GM23338 (cell line): ENCODE data around the gene BRF1. TPM values are rescaled to one million over a fixed set of nuclear protein-coding genes. Genes with fewer than 3 reads are reported as not detected.
A peak's percentile ranks its signal among the peaks of the same experiment; 100 is the strongest.

Source experiments
- ATAC-seq: fragments of 200-7000 bp; cut with Tn5 transposase; 3 replicates; pipeline ENCODE4 v1.9.1; 2020
- DNase-seq: peaks from one replicate; pipeline ENCODE4 v3.0.0-alpha.2; 2015; ENCODE audit warnings: low spot score
- H2AFZ ChIP-seq: fragments of 200-600 bp; sonication (generic); 2 replicates; pipeline ENCODE4 v1.8.0; 2016; ENCODE audit warnings: antibody characterized with exemption, mild to moderate bottlenecking, moderate library complexity
- H3F3A ChIP-seq: fragments of 200-600 bp; sonication (generic); replicated peaks from 2 replicates; pipeline ENCODE4 v1.8.0; 2017; ENCODE audit warnings: antibody characterized with exemption, mixed run types, low read depth
- H3K27ac ChIP-seq: fragments of 200-600 bp; sonication (generic); 2 replicates; pipeline ENCODE4 v1.6.1; 2016; ENCODE audit warnings: low read depth
- H3K27me3 ChIP-seq: fragments of 200-600 bp; sonication (generic); 2 replicates; pipeline ENCODE4 v1.8.0; 2016; ENCODE audit warnings: mild to moderate bottlenecking, mixed run types, moderate library complexity; ENCODE audit not compliant: insufficient read depth
- H3K36me3 ChIP-seq: fragments of 200-600 bp; sonication (generic); 2 replicates; pipeline ENCODE4 v1.8.0; 2016; ENCODE audit warnings: mild to moderate bottlenecking; ENCODE audit not compliant: insufficient read depth
- H3K4me1 ChIP-seq: fragments of 200-600 bp; sonication (generic); 2 replicates; pipeline ENCODE4 v1.8.0; 2016; ENCODE audit warnings: mild to moderate bottlenecking, moderate library complexity; ENCODE audit not compliant: insufficient read depth
- H3K4me2 ChIP-seq: fragments of 200-600 bp; sonication (generic); 2 replicates; pipeline ENCODE4 v1.7.1; 2017; ENCODE audit warnings: mixed run types
- H3K4me3 ChIP-seq: fragments of 200-600 bp; sonication (generic); 2 replicates; pipeline ENCODE4 v1.6.1; 2016; ENCODE audit warnings: mixed run types
- H3K79me2 ChIP-seq: fragments of 200-600 bp; sonication (generic); replicated peaks from 2 replicates; pipeline ENCODE4 v1.8.0; 2017; ENCODE audit warnings: mild to moderate bottlenecking; ENCODE audit not compliant: insufficient read depth
- H3K9me2 ChIP-seq: fragments of 200-600 bp; sonication (generic); 2 replicates; pipeline ENCODE4 v1.8.0; 2017; ENCODE audit not compliant: insufficient read depth
- H4K20me1 ChIP-seq: fragments of 200-600 bp; sonication (generic); replicated peaks from 2 replicates; pipeline ENCODE4 v1.8.0; 2017; ENCODE audit warnings: mild to moderate bottlenecking; ENCODE audit not compliant: insufficient read depth
- H3K27ac Mint-ChIP-seq: 2 replicates; pipeline ENCODE4 v1.8.0; 2020; ENCODE audit warnings: inconsistent platforms, mild to moderate bottlenecking, moderate library complexity, mixed read lengths
- H3K27me3 Mint-ChIP-seq: 3 replicates; pipeline ENCODE4 v1.8.0; 2022; ENCODE audit warnings: low read depth, mild to moderate bottlenecking, moderate library complexity, mixed read lengths, inconsistent platforms; ENCODE audit not compliant: insufficient read depth, poor library complexity
- H3K36me3 Mint-ChIP-seq: 3 replicates; pipeline ENCODE4 v1.8.0; 2021; ENCODE audit warnings: low read depth, mild to moderate bottlenecking, inconsistent platforms, moderate library complexity, mixed read lengths
- H3K4me1 Mint-ChIP-seq: 3 replicates; pipeline ENCODE4 v1.8.0; 2020; ENCODE audit warnings: mild to moderate bottlenecking, inconsistent platforms, mixed read lengths
- H3K4me3 Mint-ChIP-seq: 3 replicates; pipeline ENCODE4 v1.8.0; 2021; ENCODE audit warnings: moderate library complexity, mild to moderate bottlenecking, inconsistent platforms, mixed read lengths
- H3K9me3 Mint-ChIP-seq: 3 replicates; pipeline ENCODE4 v1.8.0; 2020; ENCODE audit warnings: moderate library complexity, mild to moderate bottlenecking, inconsistent platforms, mixed read lengths
- CREB1 ChIP-seq: fragments of 250-450 bp; sonication (Bioruptor Pico); IDR thresholded peaks from 2 replicates; pipeline ENCODE4 v1.5.0; 2020; ENCODE audit warnings: low read depth, mild to moderate bottlenecking, moderate library complexity
- CTCF ChIP-seq, 2 experiments: fragments of 200-600 bp in 1 of 2; sonication (generic) in 1 of 2; conservative IDR thresholded peaks; 2 replicates each; pipeline versions ENCODE4 v1.5.1 to v1.6.1; 2016 to 2017; ENCODE audit warnings: antibody characterized with exemption in 2 of 2, low read depth in 2 of 2, mild to moderate bottlenecking in 2 of 2, moderate library complexity in 1 of 2
- EZH2 ChIP-seq: fragments of 200-600 bp; sonication (generic); IDR thresholded peaks from one replicate; pipeline ENCODE4 v1.8.0; 2017; ENCODE audit warnings: antibody characterized with exemption, mild to moderate bottlenecking, low read depth; ENCODE audit not compliant: unreplicated experiment
- EZH2phosphoT487 ChIP-seq: fragments of 200-600 bp; sonication (generic); IDR thresholded peaks from one replicate; pipeline ENCODE4 v1.8.1; 2018; ENCODE audit warnings: antibody characterized with exemption; ENCODE audit not compliant: unreplicated experiment
- JUNB ChIP-seq: IDR thresholded peaks from one replicate; pipeline ENCODE4 v1.6.1; 2016; ENCODE audit warnings: antibody characterized with exemption; ENCODE audit not compliant: unreplicated experiment
- NANOG ChIP-seq: IDR thresholded peaks from 2 replicates; pipeline ENCODE4 v1.6.1; 2016; ENCODE audit warnings: antibody characterized with exemption, borderline replicate concordance
- POLR2AphosphoS5 ChIP-seq: IDR thresholded peaks from 2 replicates; pipeline ENCODE4 v1.6.1; 2016; ENCODE audit warnings: antibody characterized with exemption, low read depth
- REST ChIP-seq: IDR thresholded peaks from one replicate; pipeline ENCODE4 v1.6.1; 2018; ENCODE audit warnings: antibody characterized with exemption; ENCODE audit not compliant: unreplicated experiment
- STAT1 ChIP-seq: IDR thresholded peaks from one replicate; pipeline ENCODE4 v1.6.1; 2016; ENCODE audit warnings: antibody characterized with exemption; ENCODE audit not compliant: unreplicated experiment
- ZNF114 ChIP-seq: fragments of 250-450 bp; sonication (Bioruptor Pico); IDR thresholded peaks from 2 replicates; pipeline ENCODE4 v1.5.0; 2020; ENCODE audit warnings: mild to moderate bottlenecking, moderate library complexity
- ZNF331 ChIP-seq: fragments of 250-450 bp; sonication (Bioruptor Pico); IDR thresholded peaks from 2 replicates; pipeline ENCODE4 v1.5.0; 2020; ENCODE audit warnings: low read depth, mild to moderate bottlenecking, moderate library complexity
- polyA plus RNA-seq: library from polyadenylated mRNA; unstranded; fragments of >200 nt; fragmentation: Nextera tagmentation; extraction: Ambion mirVana; gene quantifications from 2 replicates; pipeline ENCODE4 v1.2.1, GENCODE V29; 2016
- total RNA-seq: library from RNA; depleted of rRNA; stranded (reverse); fragments of >200 nt; shearing (Covaris generic); gene quantifications from 2 replicates; pipeline ENCODE4 v1.2.3, GENCODE V29; 2014
- TF ChIP-seq, protein P1 (sequence below): IDR thresholded peaks from 2 replicates; pipeline ENCODE4 v1.6.1; 2016; ENCODE audit warnings: antibody characterized with exemption
- TF ChIP-seq, protein P2 (sequence below): fragments of 250-450 bp; sonication (Bioruptor Pico); IDR thresholded peaks from 2 replicates; pipeline ENCODE4 v1.5.0; 2020; ENCODE audit warnings: mild to moderate bottlenecking, moderate library complexity

BRF1 gene
- total and polyA plus RNA-seq, 2 experiments from 2014 or later, result 8.6 to 29.9 TPM

DNA sequence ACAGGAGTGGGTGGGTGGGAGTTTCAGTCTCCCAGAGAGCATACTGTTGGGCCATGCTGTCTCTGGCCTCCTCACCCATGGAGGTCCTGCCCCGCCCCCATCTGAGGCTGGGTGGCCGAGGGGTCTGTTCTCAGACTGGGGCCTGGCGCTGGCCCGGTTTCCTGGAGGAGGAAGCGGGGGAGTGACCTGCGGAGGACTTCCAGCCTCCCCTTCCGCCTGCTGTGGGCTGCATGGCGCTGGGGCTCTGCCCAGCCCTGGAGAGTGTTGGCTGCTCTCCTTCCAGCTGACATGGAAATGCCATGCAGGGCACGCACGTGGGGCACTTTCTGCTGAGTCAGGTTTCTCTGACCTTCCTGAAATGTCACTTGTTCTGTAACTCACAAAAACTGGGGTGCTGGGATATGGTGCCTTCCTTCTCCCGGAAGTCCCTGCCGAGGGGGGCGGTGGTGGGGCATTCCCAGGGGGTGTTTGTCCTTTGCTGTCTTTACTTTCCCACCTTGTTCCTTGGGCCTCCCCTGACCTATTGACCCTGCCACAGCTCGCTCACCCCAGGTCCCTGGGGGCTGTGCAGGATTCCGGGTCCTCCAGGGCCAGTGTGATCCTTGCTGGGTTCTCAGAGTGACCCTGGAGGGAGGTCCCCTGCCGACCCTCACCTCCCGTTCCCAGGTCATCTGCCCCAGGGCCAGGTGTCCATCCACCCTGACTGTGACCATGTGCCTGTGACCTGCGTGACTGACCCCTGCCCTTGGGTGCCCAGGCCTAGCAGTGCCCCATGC is 37.4 kb upstream of the BRF1 start:
- peaks cover 18% of the 10 kb centered on the region; the same call in 2 of the 3 replicates for H3K4me1 Mint-ChIP-seq
- TF ChIP-seq ZNF114 (CRISPR knock-in tag), result no peak
- TF ChIP-seq REST, result no peak
- no peak for TF ChIP-seq CTCF (conservative IDR thresholded peaks at IDR 0.05; ENCODE audit: low read depth in 2 of 2)
- TF ChIP-seq, protein P1, sequence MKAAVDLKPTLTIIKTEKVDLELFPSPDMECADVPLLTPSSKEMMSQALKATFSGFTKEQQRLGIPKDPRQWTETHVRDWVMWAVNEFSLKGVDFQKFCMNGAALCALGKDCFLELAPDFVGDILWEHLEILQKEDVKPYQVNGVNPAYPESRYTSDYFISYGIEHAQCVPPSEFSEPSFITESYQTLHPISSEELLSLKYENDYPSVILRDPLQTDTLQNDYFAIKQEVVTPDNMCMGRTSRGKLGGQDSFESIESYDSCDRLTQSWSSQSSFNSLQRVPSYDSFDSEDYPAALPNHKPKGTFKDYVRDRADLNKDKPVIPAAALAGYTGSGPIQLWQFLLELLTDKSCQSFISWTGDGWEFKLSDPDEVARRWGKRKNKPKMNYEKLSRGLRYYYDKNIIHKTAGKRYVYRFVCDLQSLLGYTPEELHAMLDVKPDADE, result no peak
- no peak for TF ChIP-seq JUNB
- no peak for TF ChIP-seq POLR2AphosphoS5
- TF ChIP-seq NANOG, result no peak
- TF ChIP-seq CREB1 (CRISPR knock-in tag), result no peak
- TF ChIP-seq STAT1, result no peak
- no peak for TF ChIP-seq EZH2phosphoT487
- TF ChIP-seq, protein P2, sequence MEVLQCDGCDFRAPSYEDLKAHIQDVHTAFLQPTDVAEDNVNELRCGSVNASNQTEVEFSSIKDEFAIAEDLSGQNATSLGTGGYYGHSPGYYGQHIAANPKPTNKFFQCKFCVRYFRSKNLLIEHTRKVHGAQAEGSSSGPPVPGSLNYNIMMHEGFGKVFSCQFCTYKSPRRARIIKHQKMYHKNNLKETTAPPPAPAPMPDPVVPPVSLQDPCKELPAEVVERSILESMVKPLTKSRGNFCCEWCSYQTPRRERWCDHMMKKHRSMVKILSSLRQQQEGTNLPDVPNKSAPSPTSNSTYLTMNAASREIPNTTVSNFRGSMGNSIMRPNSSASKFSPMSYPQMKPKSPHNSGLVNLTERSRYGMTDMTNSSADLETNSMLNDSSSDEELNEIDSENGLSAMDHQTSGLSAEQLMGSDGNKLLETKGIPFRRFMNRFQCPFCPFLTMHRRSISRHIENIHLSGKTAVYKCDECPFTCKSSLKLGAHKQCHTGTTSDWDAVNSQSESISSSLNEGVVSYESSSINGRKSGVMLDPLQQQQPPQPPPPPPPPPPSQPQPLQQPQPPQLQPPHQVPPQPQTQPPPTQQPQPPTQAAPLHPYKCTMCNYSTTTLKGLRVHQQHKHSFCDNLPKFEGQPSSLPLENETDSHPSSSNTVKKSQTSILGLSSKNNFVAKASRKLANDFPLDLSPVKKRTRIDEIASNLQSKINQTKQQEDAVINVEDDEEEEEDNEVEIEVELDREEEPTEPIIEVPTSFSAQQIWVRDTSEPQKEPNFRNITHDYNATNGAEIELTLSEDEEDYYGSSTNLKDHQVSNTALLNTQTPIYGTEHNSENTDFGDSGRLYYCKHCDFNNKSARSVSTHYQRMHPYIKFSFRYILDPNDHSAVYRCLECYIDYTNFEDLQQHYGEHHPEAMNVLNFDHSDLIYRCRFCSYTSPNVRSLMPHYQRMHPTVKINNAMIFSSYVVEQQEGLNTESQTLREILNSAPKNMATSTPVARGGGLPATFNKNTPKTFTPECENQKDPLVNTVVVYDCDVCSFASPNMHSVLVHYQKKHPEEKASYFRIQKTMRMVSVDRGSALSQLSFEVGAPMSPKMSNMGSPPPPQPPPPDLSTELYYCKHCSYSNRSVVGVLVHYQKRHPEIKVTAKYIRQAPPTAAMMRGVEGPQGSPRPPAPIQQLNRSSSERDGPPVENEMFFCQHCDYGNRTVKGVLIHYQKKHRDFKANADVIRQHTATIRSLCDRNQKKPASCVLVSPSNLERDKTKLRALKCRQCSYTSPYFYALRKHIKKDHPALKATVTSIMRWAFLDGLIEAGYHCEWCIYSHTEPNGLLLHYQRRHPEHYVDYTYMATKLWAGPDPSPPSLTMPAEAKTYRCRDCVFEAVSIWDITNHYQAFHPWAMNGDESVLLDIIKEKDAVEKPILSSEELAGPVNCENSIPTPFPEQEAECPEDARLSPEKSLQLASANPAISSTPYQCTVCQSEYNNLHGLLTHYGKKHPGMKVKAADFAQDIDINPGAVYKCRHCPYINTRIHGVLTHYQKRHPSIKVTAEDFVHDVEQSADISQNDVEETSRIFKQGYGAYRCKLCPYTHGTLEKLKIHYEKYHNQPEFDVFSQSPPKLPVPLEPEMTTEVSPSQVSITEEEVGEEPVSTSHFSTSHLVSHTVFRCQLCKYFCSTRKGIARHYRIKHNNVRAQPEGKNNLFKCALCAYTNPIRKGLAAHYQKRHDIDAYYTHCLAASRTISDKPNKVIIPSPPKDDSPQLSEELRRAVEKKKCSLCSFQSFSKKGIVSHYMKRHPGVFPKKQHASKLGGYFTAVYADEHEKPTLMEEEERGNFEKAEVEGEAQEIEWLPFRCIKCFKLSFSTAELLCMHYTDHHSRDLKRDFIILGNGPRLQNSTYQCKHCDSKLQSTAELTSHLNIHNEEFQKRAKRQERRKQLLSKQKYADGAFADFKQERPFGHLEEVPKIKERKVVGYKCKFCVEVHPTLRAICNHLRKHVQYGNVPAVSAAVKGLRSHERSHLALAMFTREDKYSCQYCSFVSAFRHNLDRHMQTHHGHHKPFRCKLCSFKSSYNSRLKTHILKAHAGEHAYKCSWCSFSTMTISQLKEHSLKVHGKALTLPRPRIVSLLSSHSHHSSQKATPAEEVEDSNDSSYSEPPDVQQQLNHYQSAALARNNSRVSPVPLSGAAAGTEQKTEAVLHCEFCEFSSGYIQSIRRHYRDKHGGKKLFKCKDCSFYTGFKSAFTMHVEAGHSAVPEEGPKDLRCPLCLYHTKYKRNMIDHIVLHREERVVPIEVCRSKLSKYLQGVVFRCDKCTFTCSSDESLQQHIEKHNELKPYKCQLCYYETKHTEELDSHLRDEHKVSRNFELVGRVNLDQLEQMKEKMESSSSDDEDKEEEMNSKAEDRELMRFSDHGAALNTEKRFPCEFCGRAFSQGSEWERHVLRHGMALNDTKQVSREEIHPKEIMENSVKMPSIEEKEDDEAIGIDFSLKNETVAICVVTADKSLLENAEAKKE, result no peak
- TF ChIP-seq EZH2, result no peak
- TF ChIP-seq ZNF331 (CRISPR knock-in tag), result no peak
- H3K9me3 Mint-ChIP-seq, result no peaks in the 10 kb centered on the region; the same call in 2 of the 3 replicates
- peaks cover 6% of the 10 kb centered on the region; the same call in 2 of the 3 replicates for H3K36me3 Mint-ChIP-seq
- Histone ChIP-seq H3K4me3 (no peak overlapping the region), H3K4me2 (no peak overlapping the region), H3K27ac (no peak overlapping the region), H3F3A (0 out of 2 replicates have a peak, but pooled peaks cover 4% of the 10 kb centered on the region), H4K20me1 (peaks cover 6% of the 10 kb centered on the region; the same call in 1 of the 2 replicates), H3K36me3 (no peaks in the 10 kb centered on the region), H3K9me2 (no peaks in the 10 kb centered on the region), H3K79me2 (peaks cover 60% of the 10 kb centered on the region), H2AFZ (no peak overlapping the region), H3K4me1 (no peaks in the 10 kb centered on the region), H3K27me3 (no peaks in the 10 kb centered on the region)
- peaks cover 7% of the 10 kb centered on the region for H3K27me3 Mint-ChIP-seq
- H3K4me3 Mint-ChIP-seq, result no peak overlapping the region
- DNase-seq (no peak), ATAC-seq (no peak)
- H3K27ac Mint-ChIP-seq, result peak overlapping the region; percentile 72; the same call in 1 of the 2 replicates
